Stimulated activated naive CD8-positive, alpha-beta T cell treated with anti-CD3 and anti-CD28 coated beads, Interleukin-15, Interleukin-2, amounts not matched to agents 100 ng/mL and 50 ng/mL, for 24 hours (primary cell): ENCODE data around the gene ANKRD13B.

Source experiments
- H3K27ac Mint-ChIP-seq: one replicate; pipeline ENCODE4 v1.8.0; 2021; ENCODE audit warnings: mild to moderate bottlenecking, mixed read lengths
- H3K27me3 Mint-ChIP-seq: one replicate; pipeline ENCODE4 v1.8.0; 2021; ENCODE audit warnings: mixed read lengths
- H3K36me3 Mint-ChIP-seq: one replicate; pipeline ENCODE4 v1.8.0; 2021; ENCODE audit warnings: low read depth, mixed read lengths
- H3K4me1 Mint-ChIP-seq: one replicate; pipeline ENCODE4 v1.8.0; 2021; ENCODE audit warnings: low read depth, mixed read lengths
- H3K4me3 Mint-ChIP-seq: one replicate; pipeline ENCODE4 v1.8.0; 2021; ENCODE audit warnings: mild to moderate bottlenecking, mixed read lengths
- H3K9me3 Mint-ChIP-seq: one replicate; pipeline ENCODE4 v1.8.0; 2021; ENCODE audit warnings: mixed read lengths

Gene ANKRD13B

DNA sequence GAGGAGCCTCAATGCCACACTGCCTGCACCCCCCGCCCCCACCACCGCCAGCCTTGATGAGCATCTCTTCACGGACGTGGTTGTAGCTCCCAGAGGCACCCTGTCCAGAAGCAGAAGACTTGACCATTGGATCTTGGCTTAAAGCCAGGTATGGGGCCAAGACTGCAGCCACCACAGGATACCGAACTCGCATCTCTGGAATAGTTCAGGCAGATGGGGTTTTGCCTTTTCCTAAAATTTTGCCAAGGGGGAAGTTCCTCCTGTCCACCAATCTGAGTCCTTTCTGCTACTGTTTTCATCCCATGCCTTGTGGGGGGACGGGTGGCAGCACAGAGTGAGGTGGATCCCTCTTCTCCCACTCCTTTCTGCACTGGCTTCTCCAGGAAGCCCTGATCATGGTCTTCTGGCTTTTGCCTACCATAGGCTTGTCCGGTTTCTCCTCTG is 28.8 kb downstream of the ANKRD13B start:
- H3K9me3 Mint-ChIP-seq: no peaks in the 10 kb centered on the region
- H3K27ac Mint-ChIP-seq: no peak overlapping the region
- peaks cover 57% of the 10 kb centered on the region for H3K4me1 Mint-ChIP-seq
- H3K4me3 Mint-ChIP-seq: peak overlapping the region; percentile 81
- H3K36me3 Mint-ChIP-seq: peaks cover 6% of the 10 kb centered on the region
- H3K27me3 Mint-ChIP-seq: no peaks in the 10 kb centered on the region

DNA sequence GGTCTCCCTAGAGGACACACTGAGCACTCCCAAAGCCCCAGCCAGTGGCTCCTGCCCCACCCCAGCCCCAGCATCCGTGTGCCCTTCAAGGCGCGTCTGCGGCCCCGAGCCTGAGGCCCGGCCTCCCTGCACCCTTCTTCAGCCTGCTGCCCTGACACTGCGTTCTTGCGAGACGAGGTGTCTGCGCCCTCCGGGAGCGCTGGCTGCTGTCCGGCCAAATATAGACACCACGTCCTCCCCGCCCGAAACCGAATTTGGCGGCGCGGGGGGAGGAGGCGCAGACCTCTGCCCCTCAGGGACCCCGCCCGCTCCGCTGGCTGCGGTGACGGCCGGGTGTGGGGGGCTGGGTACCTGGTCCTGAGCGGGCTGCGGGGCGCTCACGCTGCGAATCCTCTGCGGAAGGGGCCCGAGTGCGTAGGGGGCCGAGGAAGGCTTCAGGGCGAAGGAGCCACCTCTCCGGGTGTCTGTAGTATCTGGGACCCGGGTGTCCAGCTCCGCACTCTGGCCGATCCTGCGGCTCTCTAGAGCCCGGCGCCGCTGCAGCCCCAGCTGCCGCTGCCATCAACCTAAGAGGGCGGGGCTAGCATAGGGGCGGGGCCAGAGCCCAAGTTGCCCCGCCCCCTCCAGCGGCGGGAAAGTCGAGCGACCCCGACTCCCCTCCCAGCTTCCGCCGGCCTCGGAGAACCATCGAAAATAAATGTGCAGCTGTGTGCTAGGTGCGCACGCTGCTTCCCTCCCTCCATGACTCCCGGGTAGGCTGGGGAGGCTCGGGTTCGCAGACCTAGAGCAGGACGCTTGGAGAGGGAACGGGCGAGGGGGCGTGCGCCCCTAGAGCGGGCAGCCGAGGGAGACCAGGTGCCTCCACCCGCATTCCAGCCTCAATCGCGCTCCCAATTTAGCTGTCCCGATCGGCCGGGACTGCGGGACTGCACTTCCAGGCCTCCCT is 29.7 kb downstream of the ANKRD13B start, which contains the start of gene CORO6:
Gene CORO6 (minus strand): TSS at position 576 of the 946 bp plus-strand sequence. CDS start 1,491 bp downstream, outside the sequence.
- H3K4me3 Mint-ChIP-seq: peak within 1 kb of the TSS; percentile 81
- H3K36me3 Mint-ChIP-seq: peaks cover 6% of the 10 kb centered on the region
- H3K9me3 Mint-ChIP-seq: no peaks in the 10 kb centered on the region
- peaks cover 50% of the 10 kb centered on the region for H3K4me1 Mint-ChIP-seq
- H3K27ac Mint-ChIP-seq: peak within 1 kb of the TSS; percentile 97
- no peaks in the 10 kb centered on the region for H3K27me3 Mint-ChIP-seq

GRCh38 chr17:29623283-29623647 is 30.3 kb downstream of the ANKRD13B start:
- H3K9me3 Mint-ChIP-seq: no peaks in the 10 kb centered on the region
- peak overlapping the region; percentile 81 for H3K4me3 Mint-ChIP-seq
- peaks cover 6% of the 10 kb centered on the region for H3K36me3 Mint-ChIP-seq
- H3K4me1 Mint-ChIP-seq: peaks cover 53% of the 10 kb centered on the region
- peak overlapping the region; percentile 97 for H3K27ac Mint-ChIP-seq
- no peaks in the 10 kb centered on the region for H3K27me3 Mint-ChIP-seq

- Mint-ChIP-seq H3K4me3 (peak overlapping the region; percentile 39), H3K27me3 (no peaks in the 10 kb centered on the region), H3K27ac (peak overlapping the region; percentile 97), H3K4me1 (peaks cover 63% of the 10 kb centered on the region), H3K9me3 (no peaks in the 10 kb centered on the region), H3K36me3 (peaks cover 16% of the 10 kb centered on the region)
These were observed 31.7 kb downstream of the ANKRD13B start for GRCh38 chr17:29624586-29624985.

DNA sequence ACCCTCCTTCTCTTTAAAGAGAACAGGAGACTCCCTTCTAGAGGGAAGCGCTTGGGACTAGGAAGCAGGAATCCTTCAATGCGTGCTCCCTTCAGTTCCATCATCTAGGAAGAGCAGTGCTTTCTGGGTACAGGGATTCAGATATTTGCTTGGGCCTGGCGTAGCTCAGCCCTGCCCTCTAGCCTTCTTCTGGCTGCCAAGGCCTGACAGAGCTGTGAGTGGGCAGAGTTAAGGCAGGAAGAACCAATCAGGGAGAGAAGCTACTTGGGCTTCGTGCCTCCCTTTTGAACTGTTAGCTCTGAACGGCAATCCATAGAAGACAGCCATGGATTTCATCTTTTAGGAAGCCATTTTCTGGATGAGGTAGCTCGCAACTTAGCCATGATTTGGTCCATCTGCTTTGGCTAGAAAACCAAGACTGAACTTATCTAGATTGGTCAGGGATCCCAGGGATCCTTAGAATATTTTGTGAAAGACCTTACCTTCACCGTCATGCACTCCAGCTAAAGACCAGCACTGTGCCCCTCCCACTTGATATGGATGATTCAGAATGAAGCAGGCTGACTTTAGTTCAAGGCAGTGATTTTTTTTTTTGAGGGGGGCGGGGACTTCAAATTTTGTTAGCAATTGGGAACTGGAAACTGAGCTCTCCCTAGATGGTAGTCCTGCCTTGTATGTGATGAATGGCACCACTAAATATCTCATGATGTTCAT is 32.3 kb downstream of the ANKRD13B start:
- Mint-ChIP-seq H3K27me3 (no peaks in the 10 kb centered on the region), H3K9me3 (no peaks in the 10 kb centered on the region), H3K4me3 (no peak overlapping the region), H3K27ac (peak overlapping the region; percentile 97), H3K4me1 (peaks cover 69% of the 10 kb centered on the region), H3K36me3 (peaks cover 22% of the 10 kb centered on the region)

DNA sequence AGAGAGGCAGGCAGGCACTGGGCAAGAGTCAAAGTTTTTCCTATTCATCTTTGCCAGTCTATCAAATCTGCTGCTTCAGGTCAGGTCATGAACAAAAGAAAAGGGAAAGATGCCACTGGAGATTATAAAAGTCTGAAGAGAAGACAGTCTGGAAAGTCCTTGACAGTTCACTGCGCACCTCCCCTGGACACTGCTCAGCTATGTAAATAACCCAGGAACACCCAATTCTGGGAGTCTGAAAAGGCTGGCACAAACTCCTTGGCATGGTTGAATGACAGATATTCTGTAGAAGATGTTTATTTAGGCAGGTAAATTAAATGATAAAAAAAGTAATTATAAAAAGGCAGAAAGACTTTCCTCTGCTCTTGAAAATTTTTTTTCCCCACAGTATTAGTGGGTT is 35.0 kb downstream of the ANKRD13B start:
- no peaks in the 10 kb centered on the region for H3K9me3 Mint-ChIP-seq
- peaks cover 59% of the 10 kb centered on the region for H3K4me1 Mint-ChIP-seq
- peaks cover 35% of the 10 kb centered on the region for H3K36me3 Mint-ChIP-seq
- peak overlapping the region; percentile 16 for H3K27ac Mint-ChIP-seq
- H3K4me3 Mint-ChIP-seq: no peak overlapping the region
- no peaks in the 10 kb centered on the region for H3K27me3 Mint-ChIP-seq

- H3K27ac Mint-ChIP-seq: peak overlapping the region; percentile 83
- H3K4me3 Mint-ChIP-seq: no peak overlapping the region
- peaks cover 35% of the 10 kb centered on the region for H3K36me3 Mint-ChIP-seq
- H3K27me3 Mint-ChIP-seq: no peaks in the 10 kb centered on the region
- peaks cover 53% of the 10 kb centered on the region for H3K4me1 Mint-ChIP-seq
- H3K9me3 Mint-ChIP-seq: no peaks in the 10 kb centered on the region
These were observed 35.7 kb downstream of the ANKRD13B start for GRCh38 chr17:29628644-29629043.

DNA sequence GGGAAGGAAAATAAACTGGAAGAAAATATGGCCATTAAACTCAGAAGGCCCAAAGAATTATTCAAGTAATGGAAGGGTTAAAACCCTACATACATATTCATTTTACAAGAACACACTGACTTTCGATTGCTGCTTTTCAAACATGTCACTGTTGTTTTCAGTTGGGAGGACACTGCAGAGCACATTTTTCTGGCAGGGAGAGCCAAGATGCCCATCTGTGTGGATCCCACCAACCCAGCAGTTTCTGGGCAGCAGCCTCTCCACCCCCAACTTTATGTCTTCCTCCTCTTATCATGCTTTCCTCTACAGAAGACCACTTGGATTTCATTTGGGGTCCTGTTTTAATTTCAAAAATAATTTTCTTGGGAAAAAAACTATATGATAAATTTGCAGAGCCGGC is 36.9 kb downstream of the ANKRD13B start:
- Mint-ChIP-seq H3K4me1 (peaks cover 44% of the 10 kb centered on the region), H3K4me3 (no peak overlapping the region), H3K36me3 (peaks cover 40% of the 10 kb centered on the region), H3K9me3 (no peaks in the 10 kb centered on the region), H3K27me3 (no peaks in the 10 kb centered on the region), H3K27ac (peak overlapping the region; percentile 83)

DNA sequence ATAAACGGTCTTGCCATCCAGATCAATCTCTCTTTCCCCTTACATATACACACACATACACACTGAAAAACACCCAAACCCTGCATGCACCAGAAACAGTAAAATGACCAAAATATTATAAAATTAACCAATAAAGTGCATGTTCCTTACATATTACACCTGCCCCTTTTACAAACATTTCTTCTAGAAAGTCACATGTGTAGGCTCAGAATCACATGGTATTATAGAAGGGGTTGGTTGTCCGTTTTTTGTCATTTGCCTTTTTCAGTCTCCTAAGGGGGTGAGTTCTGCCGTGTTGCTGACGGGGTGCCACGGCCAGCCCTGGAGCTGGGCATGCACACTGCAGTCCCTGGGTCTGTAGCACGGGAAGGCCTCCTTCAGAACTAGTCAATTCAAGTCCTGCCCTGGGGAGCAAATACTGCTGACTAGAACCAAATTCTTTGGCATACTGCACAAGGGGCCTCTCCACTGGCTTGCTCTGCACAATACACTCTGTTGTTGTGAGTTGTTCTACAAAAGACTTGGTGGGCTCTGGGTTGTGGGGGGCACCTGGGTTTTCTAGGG is 37.8 kb downstream of the ANKRD13B start:
- peaks cover 42% of the 10 kb centered on the region for H3K36me3 Mint-ChIP-seq
- H3K27ac Mint-ChIP-seq: peak overlapping the region; percentile 42
- no peak overlapping the region for H3K4me3 Mint-ChIP-seq
- no peaks in the 10 kb centered on the region for H3K9me3 Mint-ChIP-seq
- peaks cover 36% of the 10 kb centered on the region for H3K4me1 Mint-ChIP-seq
- H3K27me3 Mint-ChIP-seq: no peaks in the 10 kb centered on the region

GRCh38 chr17:29633886-29634285 is 41.0 kb downstream of the ANKRD13B start:
- Mint-ChIP-seq H3K27ac (peak overlapping the region; percentile 75), H3K4me1 (peaks cover 30% of the 10 kb centered on the region), H3K9me3 (no peaks in the 10 kb centered on the region), H3K36me3 (peaks cover 42% of the 10 kb centered on the region), H3K27me3 (no peaks in the 10 kb centered on the region), H3K4me3 (no peak overlapping the region)

DNA sequence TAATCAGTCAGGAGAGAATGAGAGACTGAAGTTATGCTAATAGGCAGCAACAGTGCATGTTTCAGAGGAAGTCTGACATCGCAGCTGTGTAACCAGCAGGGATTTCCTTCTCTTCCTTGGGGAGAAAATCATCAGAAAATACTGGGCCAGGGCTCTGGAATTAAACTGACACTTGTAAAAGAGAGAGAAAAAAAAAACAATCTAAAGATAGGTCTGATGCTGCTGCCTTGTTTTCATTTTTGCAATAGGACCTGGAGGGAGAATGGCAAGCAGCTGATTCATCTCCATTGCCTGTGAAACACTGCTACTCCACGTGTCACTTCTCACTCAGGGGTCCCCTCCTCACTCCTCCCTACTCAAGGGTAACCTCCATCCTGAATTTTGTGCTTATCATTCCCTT is 47.5 kb downstream of the ANKRD13B start:
- H3K27ac Mint-ChIP-seq: peak overlapping the region; percentile 60
- H3K27me3 Mint-ChIP-seq: no peaks in the 10 kb centered on the region
- no peaks in the 10 kb centered on the region for H3K9me3 Mint-ChIP-seq
- H3K4me3 Mint-ChIP-seq: no peak overlapping the region
- peaks cover 52% of the 10 kb centered on the region for H3K4me1 Mint-ChIP-seq
- H3K36me3 Mint-ChIP-seq: peaks cover 28% of the 10 kb centered on the region

- peaks cover 28% of the 10 kb centered on the region for H3K36me3 Mint-ChIP-seq
- H3K27me3 Mint-ChIP-seq: no peaks in the 10 kb centered on the region
- no peak overlapping the region for H3K4me3 Mint-ChIP-seq
- peaks cover 56% of the 10 kb centered on the region for H3K4me1 Mint-ChIP-seq
- H3K9me3 Mint-ChIP-seq: no peaks in the 10 kb centered on the region
- H3K27ac Mint-ChIP-seq: peak overlapping the region; percentile 60
These were observed 48.2 kb downstream of the ANKRD13B start for GRCh38 chr17:29640981-29641642.

- Mint-ChIP-seq H3K27me3 (no peaks in the 10 kb centered on the region), H3K4me1 (peaks cover 52% of the 10 kb centered on the region), H3K9me3 (no peaks in the 10 kb centered on the region), H3K27ac (peak overlapping the region; percentile 67), H3K4me3 (no peak overlapping the region), H3K36me3 (peaks cover 24% of the 10 kb centered on the region)
These were observed 49.3 kb downstream of the ANKRD13B start for GRCh38 chr17:29642171-29642611.

- Mint-ChIP-seq H3K4me3 (no peak overlapping the region), H3K4me1 (peaks cover 51% of the 10 kb centered on the region), H3K9me3 (no peaks in the 10 kb centered on the region), H3K36me3 (peaks cover 33% of the 10 kb centered on the region), H3K27me3 (no peaks in the 10 kb centered on the region), H3K27ac (peak overlapping the region; percentile 52)
These were observed 50.9 kb downstream of the ANKRD13B start for GRCh38 chr17:29643817-29644160.
